GM23338 (cell line): ENCODE results near the gene SPINT1.

Experiments
- CREB1 ChIP-seq: fragments of 250-450 bp; sonication (Bioruptor Pico); IDR thresholded peaks from 2 replicates; pipeline ENCODE4 v1.5.0; 2020; ENCODE audit warnings: low read depth, mild to moderate bottlenecking, moderate library complexity
- CTCF ChIP-seq, 2 experiments: fragments of 200-600 bp in 1 of 2; sonication (generic) in 1 of 2; conservative IDR thresholded peaks; 2 replicates each; pipeline versions ENCODE4 v1.5.1 to v1.6.1; 2016 to 2017; ENCODE audit warnings: antibody characterized with exemption in 2 of 2, low read depth in 2 of 2, mild to moderate bottlenecking in 2 of 2, moderate library complexity in 1 of 2
- EZH2 ChIP-seq: fragments of 200-600 bp; sonication (generic); IDR thresholded peaks from one replicate; pipeline ENCODE4 v1.8.0; 2017; ENCODE audit warnings: antibody characterized with exemption, mild to moderate bottlenecking, low read depth; ENCODE audit not compliant: unreplicated experiment
- EZH2phosphoT487 ChIP-seq: fragments of 200-600 bp; sonication (generic); IDR thresholded peaks from one replicate; pipeline ENCODE4 v1.8.1; 2018; ENCODE audit warnings: antibody characterized with exemption; ENCODE audit not compliant: unreplicated experiment
- JUNB ChIP-seq: IDR thresholded peaks from one replicate; pipeline ENCODE4 v1.6.1; 2016; ENCODE audit warnings: antibody characterized with exemption; ENCODE audit not compliant: unreplicated experiment
- NANOG ChIP-seq: IDR thresholded peaks from 2 replicates; pipeline ENCODE4 v1.6.1; 2016; ENCODE audit warnings: antibody characterized with exemption, borderline replicate concordance
- POLR2AphosphoS5 ChIP-seq: IDR thresholded peaks from 2 replicates; pipeline ENCODE4 v1.6.1; 2016; ENCODE audit warnings: antibody characterized with exemption, low read depth
- REST ChIP-seq: IDR thresholded peaks from one replicate; pipeline ENCODE4 v1.6.1; 2018; ENCODE audit warnings: antibody characterized with exemption; ENCODE audit not compliant: unreplicated experiment
- STAT1 ChIP-seq: IDR thresholded peaks from one replicate; pipeline ENCODE4 v1.6.1; 2016; ENCODE audit warnings: antibody characterized with exemption; ENCODE audit not compliant: unreplicated experiment
- TF ChIP-seq, protein P1 (sequence below): IDR thresholded peaks from 2 replicates; pipeline ENCODE4 v1.6.1; 2016; ENCODE audit warnings: antibody characterized with exemption

GRCh38 chr15:40832903-40833302 is 10.9 kb upstream of the SPINT1 start:
- TF ChIP-seq JUNB, result no peak
- TF ChIP-seq EZH2, result no peak
- TF ChIP-seq CTCF (conservative IDR thresholded peaks at IDR 0.05; ENCODE audit: low read depth in 2 of 2), result no peak
- no peak for TF ChIP-seq REST
- TF ChIP-seq POLR2AphosphoS5, result no peak
- no peak for TF ChIP-seq NANOG
- no peak for TF ChIP-seq EZH2phosphoT487
- TF ChIP-seq CREB1 (CRISPR knock-in tag), result no peak
- TF ChIP-seq STAT1, result no peak
- TF ChIP-seq, protein P1, sequence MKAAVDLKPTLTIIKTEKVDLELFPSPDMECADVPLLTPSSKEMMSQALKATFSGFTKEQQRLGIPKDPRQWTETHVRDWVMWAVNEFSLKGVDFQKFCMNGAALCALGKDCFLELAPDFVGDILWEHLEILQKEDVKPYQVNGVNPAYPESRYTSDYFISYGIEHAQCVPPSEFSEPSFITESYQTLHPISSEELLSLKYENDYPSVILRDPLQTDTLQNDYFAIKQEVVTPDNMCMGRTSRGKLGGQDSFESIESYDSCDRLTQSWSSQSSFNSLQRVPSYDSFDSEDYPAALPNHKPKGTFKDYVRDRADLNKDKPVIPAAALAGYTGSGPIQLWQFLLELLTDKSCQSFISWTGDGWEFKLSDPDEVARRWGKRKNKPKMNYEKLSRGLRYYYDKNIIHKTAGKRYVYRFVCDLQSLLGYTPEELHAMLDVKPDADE, result no peak
